ENCODE results near the gene NEURL2.

- no peak for TF ChIP-seq CTCF (IDR thresholded peaks at IDR 0.05)
- no peak for TF ChIP-seq POLR2A (IDR thresholded peaks at IDR 0.05)
These were observed 27.2 kb downstream of the NEURL2 start for GRCh38 chr20:45863543-45864470.

Data from body of pancreas (tissue), 4 donors.